ENCODE data around the gene PLXNA2. TPM values are rescaled to one million over a fixed set of nuclear protein-coding genes. Genes with fewer than 3 reads are reported as not detected.

PLXNA2 gene
- total and polyA plus RNA-seq, 2 of the 8 experiments (the other 6 are each of a cell fraction or from before 2014, with no cell fraction given), result 0.33 to 1.5 TPM

DNA sequence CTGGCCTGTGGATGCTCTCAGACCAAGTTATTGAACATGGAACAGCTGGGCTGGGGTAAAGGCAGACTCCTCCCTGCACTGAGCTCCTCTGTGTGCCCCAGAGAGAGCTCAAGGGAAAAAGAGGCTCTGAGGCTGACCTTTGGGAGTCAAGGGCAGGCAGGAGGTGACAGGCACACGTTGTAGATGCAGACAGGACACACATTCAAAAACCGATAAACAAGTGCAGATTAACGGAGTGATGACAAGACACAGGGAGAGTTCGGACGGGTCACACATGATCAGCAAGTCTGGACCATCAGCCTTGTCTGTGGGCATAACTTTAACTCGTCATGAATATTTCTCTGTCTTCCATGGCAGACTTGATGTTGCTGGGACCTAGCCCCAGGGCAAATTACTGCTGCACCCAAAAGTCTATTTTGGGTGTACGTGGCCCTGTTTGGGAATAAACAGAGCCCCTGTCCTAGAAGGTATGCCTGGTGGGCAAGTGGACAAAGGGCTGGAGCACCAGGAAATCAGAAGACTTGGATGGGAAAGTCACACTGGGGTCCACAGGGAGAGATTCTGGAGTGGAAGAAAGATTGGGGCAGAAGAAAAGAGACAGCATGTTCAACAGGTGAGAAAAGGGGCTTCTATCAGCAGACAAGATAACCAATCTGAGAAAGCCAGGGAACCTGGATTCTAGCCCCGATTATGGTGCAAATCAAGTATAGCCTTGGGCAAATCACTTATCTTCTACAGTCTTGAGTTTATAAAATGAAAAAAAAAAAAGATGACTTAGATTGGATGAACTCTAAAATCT lies 74.9 kb downstream of the PLXNA2 start:
- no peak overlapping the region for H4K8ac ChIP-seq (ENCODE audit: extremely low read depth, insufficient read depth, low read length)
- H3K23me2 ChIP-seq (ENCODE audit: low read depth, low read length), result no peaks in the 10 kb centered on the region
- FAIRE-seq (no peak), DNase-seq (ENCODE audit: low read depth in 1 of 2, low spot score in 2 of 2) (no peak)
- H4K5ac ChIP-seq (ENCODE audit: insufficient read length, low read depth, low read length), result no peak overlapping the region
- no peak overlapping the region for H3K4me3 ChIP-seq (ENCODE audit: extremely low read depth in 1 of 4, insufficient read depth in 2 of 4, low read depth in 3 of 4, low read length in 4 of 4)
- H3K9ac ChIP-seq (replicated peaks in 1 of 4; ENCODE audit: extremely low read depth in 1 of 4, low read depth in 3 of 4, low read length in 3 of 4), result no peak overlapping the region
- no peak overlapping the region for H3K23ac ChIP-seq (ENCODE audit: insufficient read length)
- ChIA-PET CTCF (ENCODE audit: partially characterized antibody) (interaction anchor here (0.5 to 1.9 kb wide), 4 partner anchors 38 to 168 kb away, joined by 3 to 4 read pairs (median 4); no protein-coding TSS in a partner anchor), POLR2A (ENCODE audit: partially characterized antibody) (no interaction called here)
- H3K56ac ChIP-seq (replicated peaks; ENCODE audit: insufficient read length, low read depth, low read length), result no peak overlapping the region
- H4K20me1 ChIP-seq (replicated peaks in 1 of 2; ENCODE audit: control insufficient read depth in 1 of 2, insufficient read depth in 2 of 2, low read length in 2 of 2), result no peaks in the 10 kb centered on the region
- no peaks in the 10 kb centered on the region for H3K27me3 ChIP-seq (replicated peaks in 1 of 4; ENCODE audit: control insufficient read depth in 3 of 4, extremely low read depth in 1 of 4, insufficient read depth in 3 of 4, low read length in 3 of 4)
- no peaks in the 10 kb centered on the region for H3K79me2 ChIP-seq (ENCODE audit: control insufficient read depth in 1 of 2, insufficient read depth in 2 of 2, low read length in 2 of 2)
- H3K36me3 ChIP-seq (ENCODE audit: control insufficient read depth in 2 of 4, insufficient read depth in 4 of 4, low read length in 3 of 4), result no peaks in the 10 kb centered on the region
- peak overlapping the region; percentile 40; the same call in 1 of the 2 replicates for H2BK15ac ChIP-seq (ENCODE audit: low read length)
- H4K91ac ChIP-seq (replicated peaks; ENCODE audit: insufficient read length, low read length), result no peak overlapping the region
- H3K4me1 ChIP-seq (replicated peaks in 1 of 4; ENCODE audit: control insufficient read depth in 3 of 4, insufficient read depth in 4 of 4, low read length in 3 of 4), result peaks cover 4 to 15% (median 9%) of the 10 kb centered on the region in 4 experiments
- H3K18ac ChIP-seq (ENCODE audit: extremely low read depth, low read length), result no peak overlapping the region
- no peak overlapping the region for H3K27ac ChIP-seq (ENCODE audit: low read depth, low read length)
- H2AFZ ChIP-seq (ENCODE audit: low read length), result no peak overlapping the region
- no peak overlapping the region; the same call in 1 of the 2 replicates for H2AK5ac ChIP-seq (ENCODE audit: low read depth, low read length)
- H3K14ac ChIP-seq (ENCODE audit: insufficient read length), result no peak overlapping the region
- H2BK5ac ChIP-seq (ENCODE audit: low read depth, low read length), result no peak overlapping the region
- H3K79me1 ChIP-seq (ENCODE audit: low read depth, low read length), result no peaks in the 10 kb centered on the region; the same call in 1 of the 2 replicates
- no peak overlapping the region for H2BK12ac ChIP-seq (ENCODE audit: low read depth, low read length)
- H2BK120ac ChIP-seq (replicated peaks; ENCODE audit: low read depth, low read length), result no peak overlapping the region
- H3K4me2 ChIP-seq (ENCODE audit: insufficient read depth in 1 of 2, low read depth in 2 of 2, low read length in 2 of 2), result no peak overlapping the region
- H3K9me3 ChIP-seq (ENCODE audit: insufficient read depth in 2 of 2, low read depth in 1 of 2, low read length in 1 of 2), result no peaks in the 10 kb centered on the region
- peak overlapping the region; percentile 35; the same call in 1 of the 2 replicates for H2BK20ac ChIP-seq (ENCODE audit: low read length)
- 81% methylated on average over 8 of the region's 8 CpGs; no CpG with 5 or more reads in 1 of the 2 experiments for WGBS, 2 experiments (ENCODE audit: extremely low coverage in 1 of 2, insufficient coverage in 1 of 2, insufficient read length in 1 of 2, insufficient replicate concordance in 2 of 2, low coverage in 1 of 2, low lambda C conversion rate in 2 of 2, missing lambda C conversion rate in 1 of 2)
- no peak overlapping the region for H3K4ac ChIP-seq (replicated peaks; ENCODE audit: insufficient read length, low read depth, low read length)
- TF ChIP-seq RAD21 (IDR thresholded peaks at IDR 0.05 in 1 of 2, conservative IDR thresholded peaks at IDR 0.05 in 1 of 2; ENCODE audit: low read depth in 2 of 2, low read length in 2 of 2) (no peak), EP300 (IDR thresholded peaks at IDR 0.05; ENCODE audit: borderline replicate concordance in 1 of 2, low read depth in 2 of 2, low read length in 2 of 2) (no peak), JUND (IDR thresholded peaks at IDR 0.05; ENCODE audit: low read length) (no peak), RNF2 (IDR thresholded peaks at IDR 0.05; ENCODE audit: borderline replicate concordance, low read depth, low read length, missing control alignments, poor library complexity, severe bottlenecking) (no peak), YY1 (IDR thresholded peaks at IDR 0.05; ENCODE audit: low read depth, low read length) (no peak), TAF7 (optimal IDR thresholded peaks at IDR 0.05; ENCODE audit: borderline replicate concordance, low read depth, low read length) (no peak), CBX8 (IDR thresholded peaks at IDR 0.05; ENCODE audit: borderline replicate concordance, low read depth, low read length) (no peak), SP2 (IDR thresholded peaks at IDR 0.05; ENCODE audit: low read length) (no peak), NANOG (IDR thresholded peaks at IDR 0.05; ENCODE audit: insufficient read depth, low read depth, low read length, poor library complexity, severe bottlenecking) (no peak), BRCA1 (IDR thresholded peaks at IDR 0.05; ENCODE audit: low read depth, low read length) (no peak)
- TF ChIP-seq, protein P1, sequence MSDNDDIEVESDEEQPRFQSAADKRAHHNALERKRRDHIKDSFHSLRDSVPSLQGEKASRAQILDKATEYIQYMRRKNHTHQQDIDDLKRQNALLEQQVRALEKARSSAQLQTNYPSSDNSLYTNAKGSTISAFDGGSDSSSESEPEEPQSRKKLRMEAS (IDR thresholded peaks at IDR 0.05), result no peak
